ENCODE measurements around the gene RABIF. TPM values are rescaled to one million over a fixed set of nuclear protein-coding genes. Genes with fewer than 3 reads are reported as not detected.

RABIF gene
- total and polyA plus RNA-seq, 9 donors, result 2.7 to 11.7 (median 3.9) TPM

DNA sequence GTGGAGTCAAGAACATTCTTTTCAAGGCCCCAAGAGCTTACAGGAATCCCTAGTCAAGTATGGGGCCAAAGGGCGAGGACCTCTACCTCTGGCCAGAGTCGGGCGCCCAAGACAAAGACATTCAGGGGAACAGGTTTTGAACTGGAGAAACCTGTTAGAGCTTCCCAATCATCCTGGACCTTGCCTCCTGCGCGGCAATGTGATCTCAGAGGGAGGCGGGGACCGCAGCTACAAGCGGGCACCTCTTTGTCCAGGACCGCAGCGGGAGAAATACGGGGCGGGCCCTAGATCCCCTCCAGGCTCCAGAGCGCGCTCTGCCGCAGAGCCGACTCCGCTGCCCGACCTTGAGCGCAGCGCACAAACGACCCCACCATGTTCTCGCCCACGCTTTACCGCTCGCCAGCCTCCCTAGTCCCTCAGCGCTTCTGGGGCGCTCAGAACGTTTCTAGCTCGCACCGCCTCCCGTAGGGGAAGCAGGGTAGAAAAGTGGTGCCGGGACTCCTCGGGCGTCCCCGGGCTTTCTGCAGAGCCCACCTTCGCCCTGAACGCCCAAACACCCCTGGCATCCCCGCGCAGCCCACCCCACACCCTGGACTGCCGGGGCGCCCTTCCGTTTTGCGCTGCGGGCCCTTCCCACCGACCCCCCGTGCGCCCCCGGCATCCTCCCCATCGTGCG, 28.1 kb downstream of the RABIF start:
- Histone ChIP-seq H3K27ac (no peak overlapping the region), H3K9me3 (no peaks in the 10 kb centered on the region), H3K27me3 (no peaks in the 10 kb centered on the region), H3K4me3 (peak overlapping the region; percentile 72), H3K4me1 (ENCODE audit: insufficient read depth) (peaks cover 3% of the 10 kb centered on the region), H3K36me3 (no peaks in the 10 kb centered on the region)
- 2 to 3% (median 3%) methylated on average over 46 to 50 of the region's 50 CpGs for WGBS, 3 donors
- intact Hi-C loops (cut with DNase I), result no loop called here
- TF ChIP-seq POLR2A (IDR thresholded peaks at IDR 0.05) (no peak), EP300 (IDR thresholded peaks at IDR 0.05) (no peak)
- TF ChIP-seq, protein P1, sequence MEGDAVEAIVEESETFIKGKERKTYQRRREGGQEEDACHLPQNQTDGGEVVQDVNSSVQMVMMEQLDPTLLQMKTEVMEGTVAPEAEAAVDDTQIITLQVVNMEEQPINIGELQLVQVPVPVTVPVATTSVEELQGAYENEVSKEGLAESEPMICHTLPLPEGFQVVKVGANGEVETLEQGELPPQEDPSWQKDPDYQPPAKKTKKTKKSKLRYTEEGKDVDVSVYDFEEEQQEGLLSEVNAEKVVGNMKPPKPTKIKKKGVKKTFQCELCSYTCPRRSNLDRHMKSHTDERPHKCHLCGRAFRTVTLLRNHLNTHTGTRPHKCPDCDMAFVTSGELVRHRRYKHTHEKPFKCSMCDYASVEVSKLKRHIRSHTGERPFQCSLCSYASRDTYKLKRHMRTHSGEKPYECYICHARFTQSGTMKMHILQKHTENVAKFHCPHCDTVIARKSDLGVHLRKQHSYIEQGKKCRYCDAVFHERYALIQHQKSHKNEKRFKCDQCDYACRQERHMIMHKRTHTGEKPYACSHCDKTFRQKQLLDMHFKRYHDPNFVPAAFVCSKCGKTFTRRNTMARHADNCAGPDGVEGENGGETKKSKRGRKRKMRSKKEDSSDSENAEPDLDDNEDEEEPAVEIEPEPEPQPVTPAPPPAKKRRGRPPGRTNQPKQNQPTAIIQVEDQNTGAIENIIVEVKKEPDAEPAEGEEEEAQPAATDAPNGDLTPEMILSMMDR (IDR thresholded peaks at IDR 0.05), result no peak
- DNase-seq, result peak in 4 of 5 donors; percentile 20 to 62 (median 50)

DNA sequence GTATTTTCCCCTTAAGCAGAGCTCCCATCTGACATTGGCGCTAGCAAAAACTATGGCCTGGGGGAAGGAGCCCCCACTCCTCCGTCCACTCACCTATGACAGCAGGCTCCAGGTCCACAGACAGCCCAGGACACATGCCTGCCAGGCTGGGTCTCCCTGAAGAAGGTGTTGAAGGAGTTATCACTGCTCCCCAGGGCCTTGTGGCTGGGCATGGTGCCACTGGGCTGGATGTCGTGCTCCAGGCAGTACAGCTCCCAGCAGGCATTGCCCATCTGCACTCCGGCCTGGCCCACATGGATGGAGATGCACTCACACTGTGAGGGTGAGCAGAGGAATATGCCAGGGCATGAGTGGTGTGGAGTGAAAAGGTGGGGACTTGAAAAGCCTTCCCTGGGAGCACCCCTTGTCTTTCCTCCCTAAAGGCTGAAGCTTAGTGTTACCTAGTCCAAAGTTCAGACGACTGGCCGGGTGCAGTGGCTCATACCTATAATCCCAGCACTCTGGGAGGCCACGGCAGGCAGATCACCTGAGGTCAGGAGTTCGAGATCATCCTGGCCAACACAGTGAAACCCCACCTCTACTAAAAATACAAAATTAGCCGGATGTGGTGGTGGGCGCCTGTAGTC, 30.0 kb downstream of the RABIF start:
- no peaks in the 10 kb centered on the region for H3K9me3 ChIP-seq
- no peak overlapping the region for H3K4me3 ChIP-seq
- H3K36me3 ChIP-seq, result no peaks in the 10 kb centered on the region
- intact Hi-C loops (cut with DNase I), result loop anchor here in 1 of 4 donors (5.0 kb wide), 1 partner anchor 47 kb away; the partner anchor contains the start of gene PCAT6
- peaks cover 3% of the 10 kb centered on the region for H3K4me1 ChIP-seq (ENCODE audit: insufficient read depth)
- 84 to 88% (median 86%) methylated on average over 10 of the region's 10 CpGs for WGBS, 3 donors
- DNase-seq, result peak in 4 of 5 donors; percentile 25 to 64 (median 34)
- peak overlapping the region; percentile 36 for H3K27ac ChIP-seq
- TF ChIP-seq POLR2A (IDR thresholded peaks at IDR 0.05) (no peak), EP300 (IDR thresholded peaks at IDR 0.05) (no peak)
- TF ChIP-seq, protein P1 (IDR thresholded peaks at IDR 0.05), result no peak
- H3K27me3 ChIP-seq, result no peaks in the 10 kb centered on the region

DNA sequence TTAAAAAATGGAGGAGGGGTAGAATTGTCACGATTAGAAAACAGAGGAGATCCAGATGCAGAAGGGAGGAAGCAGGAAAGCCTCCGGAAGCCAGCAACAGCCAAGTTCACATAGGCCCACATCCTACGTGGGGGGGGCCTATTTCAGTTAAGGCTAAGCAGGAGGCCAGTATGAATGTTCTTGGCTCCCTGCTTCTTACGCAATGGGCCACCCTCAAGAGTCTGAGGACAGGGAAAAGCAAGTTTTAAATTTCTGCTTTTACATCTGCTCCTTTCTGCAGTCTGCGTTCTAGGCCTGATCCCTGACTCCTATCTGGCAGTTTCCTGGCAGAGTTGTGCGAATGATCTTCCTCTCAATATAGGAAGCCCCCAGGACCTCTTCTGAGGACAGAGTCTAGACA, 30.6 kb downstream of the RABIF start:
- intact Hi-C loops (cut with DNase I), result loop anchor here in 1 of 4 donors (5.0 kb wide), 1 partner anchor 46 kb away; the partner anchor contains the start of gene PCAT6
- WGBS, 3 donors, result 20 to 32% (median 26%) methylated on average over 6 of the region's 6 CpGs
- peak overlapping the region in 1 of 2 donors; percentile 36 for H3K27ac ChIP-seq
- no peak overlapping the region for H3K4me3 ChIP-seq
- H3K27me3 ChIP-seq, result no peaks in the 10 kb centered on the region
- DNase-seq, result peak in 4 of 5 donors; percentile 58 to 88 (median 74)
- H3K36me3 ChIP-seq, result no peaks in the 10 kb centered on the region
- TF ChIP-seq EP300 (IDR thresholded peaks at IDR 0.05), result no peak
- TF ChIP-seq, protein P1 (IDR thresholded peaks at IDR 0.05), result no peak
- no peak for TF ChIP-seq POLR2A (IDR thresholded peaks at IDR 0.05)
- no peaks in the 10 kb centered on the region for H3K9me3 ChIP-seq
- H3K4me1 ChIP-seq (ENCODE audit: insufficient read depth), result peaks cover 3% of the 10 kb centered on the region

DNA sequence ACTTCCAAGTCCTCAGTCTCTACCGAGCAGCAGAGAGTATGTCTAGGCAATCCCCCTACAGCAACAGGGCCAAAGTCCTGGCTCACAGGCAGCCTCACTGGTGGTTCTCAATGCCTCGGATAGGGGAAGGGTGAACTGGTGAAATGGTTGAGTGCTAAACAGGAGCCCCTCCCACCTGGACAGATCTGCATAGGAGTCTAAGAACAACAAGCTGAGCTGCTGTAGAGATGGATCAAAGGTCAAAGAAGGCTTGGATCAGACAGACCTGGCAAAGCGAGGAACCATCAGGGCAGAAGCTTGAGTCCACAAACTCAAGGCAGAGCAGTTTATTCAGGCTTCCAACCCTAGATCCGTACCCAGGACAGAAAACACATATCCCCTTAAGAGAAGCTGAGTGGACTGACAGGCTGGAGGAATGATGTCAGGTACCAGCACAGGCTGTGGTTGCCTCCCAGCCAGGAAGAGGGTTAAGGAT, 31.8 kb downstream of the RABIF start:
- TF ChIP-seq, protein P1 (IDR thresholded peaks at IDR 0.05), result no peak
- H3K9me3 ChIP-seq, result no peaks in the 10 kb centered on the region
- no peak overlapping the region for H3K4me3 ChIP-seq
- no peak for DNase-seq
- no peaks in the 10 kb centered on the region for H3K27me3 ChIP-seq
- intact Hi-C loops (cut with DNase I), result loop anchor here in 1 of 4 donors (5.0 kb wide), 1 partner anchor 45 kb away; the partner anchor contains the start of gene PCAT6
- H3K27ac ChIP-seq, result no peak overlapping the region
- WGBS, 3 donors, result 66 to 79% (median 78%) methylated on average over 4 of the region's 4 CpGs
- H3K36me3 ChIP-seq, result no peaks in the 10 kb centered on the region
- H3K4me1 ChIP-seq (ENCODE audit: insufficient read depth), result peaks cover 3% of the 10 kb centered on the region
